Left lung (tissue), 10 donors: ENCODE measurements around the gene BACE1. TPM values are rescaled to one million over a fixed set of nuclear protein-coding genes. Genes with fewer than 3 reads are reported as not detected.

Experiments
- ATAC-seq: fragments of 200-7000 bp; cut with Tn5 transposase; one replicate; pipeline ENCODE4 v1.9.1; 2020; ENCODE audit warnings: moderate library complexity
- DNase-seq, 4 donors: peaks; one replicate each; pipeline ENCODE4 v3.0.0-alpha.2; 2013 to 2020
- H3K27ac ChIP-seq, 2 donors: fragments of 200-600 bp; sonication (generic) in 1 of 2; one replicate each; pipeline versions ENCODE4 v1.5.0 to v1.8.0; 2020 to 2021
- H3K27me3 ChIP-seq, 2 donors: fragments of 200-600 bp; sonication (generic) in 1 of 2; one replicate each; pipeline versions ENCODE4 v1.5.0 to v1.8.0; 2020 to 2021
- H3K36me3 ChIP-seq, 2 donors: fragments of 200-600 bp; sonication (generic) in 1 of 2; one replicate each; pipeline versions ENCODE4 v1.5.0 to v1.8.0; 2020 to 2021
- H3K4me1 ChIP-seq, 2 donors: fragments of 200-600 bp; one replicate each; pipeline ENCODE4 v1.8.0; 2021
- H3K4me3 ChIP-seq, 2 donors: fragments of 200-600 bp; sonication (generic) in 1 of 2; one replicate each; pipeline versions ENCODE4 v1.5.0 to v1.8.0; 2020 to 2021; ENCODE audit warnings: mild to moderate bottlenecking in 1 of 2
- H3K9me3 ChIP-seq, 2 donors: fragments of 200-600 bp; sonication (generic) in 1 of 2; one replicate each; pipeline versions ENCODE4 v1.5.0 to v1.8.0; 2020 to 2021
- CTCF ChIP-seq, 2 donors: fragments of 200-600 bp; sonication (generic) in 1 of 2; IDR thresholded peaks; one replicate each; pipeline versions ENCODE4 v1.5.0 to v1.8.0; 2021; ENCODE audit warnings: antibody characterized with exemption in 2 of 2
- intact Hi-C, 2 donors: fragments of 100-400 bp; cut with DNase I; formaldehyde crosslinking; loops; one replicate each; pipeline versions ENCODE4 v1.11.2 to v1.14.2; 2022
- polyA plus RNA-seq, 6 donors: library from polyadenylated mRNA; unstranded; fragments of 120-200 nt; gene quantifications; one replicate each; pipeline ENCODE4 v1.2.1, GENCODE V29; 2013; ENCODE audit not compliant: insufficient read length in 6 of 6
- total RNA-seq, 2 donors: library from RNA; stranded (reverse); fragmentation: NEBNext Ultra II Directional; extraction: Animal tissue kit (Norgen Biotek cat#: 25700); gene quantifications; one replicate each; pipeline ENCODE4 v1.2.1, GENCODE V29; 2021
- donor health status: DM: no; HTN: yes; CAD: no.
- donor health status: DM: no; HTN: no; CAD: no.

The BACE1 gene
- total and polyA plus RNA-seq, 8 donors = 24.1 to 50.2 (median 46.0) TPM

- peaks cover 0 to 85% of the 10 kb centered on the region in 2 donors for H3K36me3 ChIP-seq
Measured at GRCh38 chr11:117287668-117288067, 28.4 kb downstream of the BACE1 start.

GRCh38 chr11:117286588-117286987 is 29.5 kb downstream of the BACE1 start:
- Histone ChIP-seq H3K36me3 (peaks cover 0 to 89% of the 10 kb centered on the region in 2 donors), H3K4me1 (no peaks in the 10 kb centered on the region), H3K4me3 (no peak overlapping the region), H3K27me3 (no peaks in the 10 kb centered on the region), H3K27ac (no peak overlapping the region), H3K9me3 (no peaks in the 10 kb centered on the region)
- ATAC-seq = peak; percentile 73
- intact Hi-C loops = no loop called here
- no peak for TF ChIP-seq CTCF (IDR thresholded peaks at IDR 0.05)
- no peak for DNase-seq

More at GRCh38 chr11:117287668-117288067, 28.4 kb downstream of the BACE1 start:
- TF ChIP-seq CTCF (IDR thresholded peaks at IDR 0.05) = no peak
- Histone ChIP-seq H3K27ac (no peak overlapping the region), H3K9me3 (no peaks in the 10 kb centered on the region), H3K4me3 (no peak overlapping the region), H3K27me3 (no peaks in the 10 kb centered on the region), H3K4me1 (no peaks in the 10 kb centered on the region)
- intact Hi-C loops = no loop called here
- ATAC-seq (no peak), DNase-seq (no peak)

- Histone ChIP-seq H3K4me1 (peaks cover 0 to 3% of the 10 kb centered on the region in 2 donors), H3K36me3 (peaks cover 0 to 73% of the 10 kb centered on the region in 2 donors), H3K9me3 (no peaks in the 10 kb centered on the region), H3K27me3 (no peaks in the 10 kb centered on the region), H3K4me3 (no peak overlapping the region), H3K27ac (no peak overlapping the region)
- no peak for TF ChIP-seq CTCF (IDR thresholded peaks at IDR 0.05)
- no peak for ATAC-seq
- intact Hi-C loops = no loop called here
- DNase-seq = no peak
Measured at GRCh38 chr11:117284053-117284452, 32.0 kb downstream of the BACE1 start.

- Histone ChIP-seq H3K4me3 (no peak overlapping the region), H3K27me3 (no peaks in the 10 kb centered on the region), H3K9me3 (no peaks in the 10 kb centered on the region), H3K36me3 (peaks cover 0 to 63% of the 10 kb centered on the region in 2 donors), H3K4me1 (peaks cover 0 to 3% of the 10 kb centered on the region in 2 donors), H3K27ac (no peak overlapping the region)
- no peak for TF ChIP-seq CTCF (IDR thresholded peaks at IDR 0.05)
- intact Hi-C loops = no loop called here
- no peak for ATAC-seq
- DNase-seq = no peak
Measured at GRCh38 chr11:117282956-117283355, 33.1 kb downstream of the BACE1 start.

GRCh38 chr11:117281869-117282268 is 34.2 kb downstream of the BACE1 start:
- intact Hi-C loops = no loop called here
- H3K9me3 ChIP-seq = no peaks in the 10 kb centered on the region
- H3K36me3 ChIP-seq = peaks cover 0 to 52% of the 10 kb centered on the region in 2 donors
- TF ChIP-seq CTCF (IDR thresholded peaks at IDR 0.05) = no peak
- H3K4me1 ChIP-seq = peaks cover 0 to 3% of the 10 kb centered on the region in 2 donors
- no peaks in the 10 kb centered on the region for H3K27me3 ChIP-seq
- no peak overlapping the region for H3K4me3 ChIP-seq
- ATAC-seq (no peak), DNase-seq (no peak)
- no peak overlapping the region for H3K27ac ChIP-seq
